Adrenal gland (tissue), 5 donors: ENCODE measurements around the gene TJP3.

ENCODE experiments used
- CTCF ChIP-seq, 6 experiments: fragments of 450-650 bp in 4 of 6; fragments of 200-600 bp in 2 of 6; sonication (generic) in 1 of 6; IDR thresholded peaks; 1 replicate in 5 of 6; 2 replicates in 1 of 6; pipeline versions ENCODE4 v1.5.1 to v1.8.0; 2016 to 2021; ENCODE audit warnings: antibody characterized with exemption in 6 of 6, mild to moderate bottlenecking in 2 of 6, moderate library complexity in 1 of 6
- POLR2A ChIP-seq, 2 donors: fragments of 450-650 bp; IDR thresholded peaks; one replicate each; pipeline ENCODE4 v1.6.1; 2017; ENCODE audit warnings: antibody characterized with exemption in 2 of 2, mild to moderate bottlenecking in 2 of 2, moderate library complexity in 1 of 2
- donor health status: DM: no; HTN: no; CAD: no.

GRCh38 chr19:3759482-3760254 is 51.5 kb downstream of the TJP3 start:
- no peak for TF ChIP-seq CTCF (IDR thresholded peaks at IDR 0.05)
- no peak for TF ChIP-seq POLR2A (IDR thresholded peaks at IDR 0.05)
